Measurements from ENCODE around the gene TMEM94.

Gene TMEM94

DNA sequence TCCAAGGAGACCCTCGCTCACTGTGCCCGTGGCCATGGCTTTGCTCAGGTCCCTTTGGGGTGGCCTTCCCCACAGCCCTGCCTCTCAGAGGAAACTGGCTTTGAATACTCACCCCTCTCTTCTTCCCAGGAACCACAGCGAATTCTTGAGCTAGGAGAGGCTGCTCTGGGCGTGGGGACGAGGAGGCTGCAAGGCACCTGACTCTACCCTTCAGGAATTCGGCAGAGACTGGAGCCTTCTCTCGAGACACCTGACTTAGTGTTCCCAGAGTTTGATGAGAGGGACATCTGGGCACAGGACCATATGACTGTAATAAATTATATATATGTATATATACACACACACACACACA is 75.3 kb downstream of the TMEM94 start:
- DNase-seq: no peak

GRCh38 chr17:75535119-75535537 is 78.7 kb downstream of the TMEM94 start:
- peak; percentile 47 for DNase-seq

- no peak for DNase-seq
These were observed 79.4 kb downstream of the TMEM94 start for GRCh38 chr17:75535871-75536270.

GRCh38 chr17:75536366-75536765 is 79.9 kb downstream of the TMEM94 start:
- DNase-seq: no peak

DNA sequence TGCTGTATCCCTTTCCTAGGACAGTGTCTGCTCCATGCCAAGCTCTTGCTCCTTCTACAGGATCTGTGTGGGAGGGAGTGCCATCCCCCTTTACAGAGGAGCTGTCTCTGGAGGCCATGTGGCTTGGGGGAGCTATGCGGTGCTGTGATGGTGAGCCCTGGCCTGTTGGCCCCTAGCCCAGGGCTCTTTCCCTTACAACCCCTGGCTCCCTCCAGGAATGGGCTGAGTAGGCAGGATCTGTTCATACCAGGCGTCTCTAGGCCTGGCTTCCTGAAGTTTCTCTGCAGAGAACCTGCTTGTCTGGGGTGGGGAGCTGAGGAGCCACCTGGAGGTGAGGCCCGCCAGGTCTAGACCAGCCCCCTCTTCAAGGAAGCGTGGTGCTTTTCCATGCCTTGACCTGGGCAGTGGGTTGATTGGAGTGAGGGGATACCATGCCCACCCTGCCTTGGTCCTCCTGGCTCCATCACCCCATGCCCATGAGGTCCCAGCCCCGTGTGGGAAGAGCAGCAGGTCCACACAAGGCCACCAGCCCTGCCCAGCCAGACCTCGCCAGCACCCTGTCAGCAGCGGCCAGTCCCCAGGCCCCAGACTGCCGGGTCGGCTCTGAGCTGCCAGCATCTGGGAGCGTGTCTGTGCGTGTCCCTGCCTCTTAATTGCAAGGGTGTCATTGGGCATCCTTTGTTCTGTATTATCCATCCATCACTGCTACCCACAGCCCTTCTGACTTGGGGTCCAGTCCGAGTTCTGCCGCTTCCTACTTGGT is 83.7 kb downstream of the TMEM94 start:
- no peak for DNase-seq

DNA sequence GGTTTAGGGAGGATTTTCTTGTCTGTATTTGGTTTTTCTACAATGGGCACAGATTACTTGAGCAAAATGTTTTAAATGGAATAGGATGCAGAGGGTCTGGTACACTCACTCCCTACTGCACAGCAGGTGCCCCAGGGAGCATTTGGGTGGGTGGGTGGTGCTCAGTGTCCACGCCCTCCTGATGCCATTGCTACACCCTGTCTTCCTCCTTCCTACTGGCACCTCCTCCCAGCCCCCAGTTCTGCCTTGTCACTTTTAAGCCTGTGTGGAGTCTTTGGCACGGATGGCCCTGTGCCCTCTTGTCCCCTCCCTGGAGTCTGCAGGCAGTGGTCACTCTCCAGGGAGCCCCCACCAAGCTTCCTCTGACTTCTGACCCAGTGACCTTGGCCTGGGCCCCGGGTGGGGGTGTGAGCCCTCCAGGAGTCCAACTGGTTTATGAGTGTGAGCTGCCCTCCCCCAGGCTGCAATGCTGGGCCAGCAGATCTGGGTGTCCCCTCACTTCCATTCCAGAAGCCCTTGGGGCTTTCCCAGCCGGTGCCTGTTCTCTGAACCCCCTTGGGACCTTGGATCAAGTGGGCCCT is 84.6 kb downstream of the TMEM94 start:
- no peak for DNase-seq

DNA sequence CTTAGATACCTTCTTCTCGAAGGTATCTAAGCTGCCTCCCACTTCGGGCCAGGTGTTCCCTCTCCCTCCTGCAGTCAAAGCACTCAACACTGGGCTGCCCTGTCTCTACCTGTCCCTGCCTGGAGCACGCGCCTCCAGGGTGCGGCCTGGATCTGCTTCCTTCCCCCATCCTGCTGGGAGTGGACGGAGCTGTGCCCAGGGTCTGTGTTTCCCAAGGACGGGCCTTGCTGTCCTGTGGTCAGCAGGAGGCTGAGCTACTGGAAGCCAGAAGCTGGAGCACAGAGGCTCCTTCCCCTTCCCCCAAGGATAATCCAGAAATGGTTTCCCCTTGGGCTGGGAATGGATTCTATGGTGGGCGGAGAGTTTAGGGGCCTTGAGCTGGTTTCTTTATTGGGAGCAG is 85.8 kb downstream of the TMEM94 start:
- DNase-seq: no peak

- no peak for DNase-seq
These were observed 86.4 kb downstream of the TMEM94 start for GRCh38 chr17:75542728-75543336.

GRCh38 chr17:75544250-75544649 is 87.8 kb downstream of the TMEM94 start:
- no peak for DNase-seq

DNA sequence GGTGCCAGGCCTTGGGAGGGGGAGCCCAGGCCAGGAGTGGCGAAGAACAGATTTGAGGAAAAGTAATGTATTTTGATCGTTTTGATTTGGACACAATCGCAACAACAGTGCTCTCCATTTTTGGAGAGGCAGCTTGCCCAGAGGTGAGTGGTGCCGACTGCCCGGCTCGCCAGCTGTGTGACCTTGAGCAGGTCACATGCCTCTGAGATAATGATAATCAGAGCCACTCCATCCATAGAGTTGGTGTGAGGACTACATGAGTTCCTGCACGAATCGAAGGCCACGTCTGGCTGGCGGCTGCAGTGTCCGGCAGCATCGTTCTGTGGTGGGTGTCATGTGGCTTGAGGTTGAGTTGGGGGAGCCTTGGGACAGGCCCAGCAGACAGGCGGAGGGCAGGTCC is 89.7 kb downstream of the TMEM94 start:
- no peak for DNase-seq

DNA sequence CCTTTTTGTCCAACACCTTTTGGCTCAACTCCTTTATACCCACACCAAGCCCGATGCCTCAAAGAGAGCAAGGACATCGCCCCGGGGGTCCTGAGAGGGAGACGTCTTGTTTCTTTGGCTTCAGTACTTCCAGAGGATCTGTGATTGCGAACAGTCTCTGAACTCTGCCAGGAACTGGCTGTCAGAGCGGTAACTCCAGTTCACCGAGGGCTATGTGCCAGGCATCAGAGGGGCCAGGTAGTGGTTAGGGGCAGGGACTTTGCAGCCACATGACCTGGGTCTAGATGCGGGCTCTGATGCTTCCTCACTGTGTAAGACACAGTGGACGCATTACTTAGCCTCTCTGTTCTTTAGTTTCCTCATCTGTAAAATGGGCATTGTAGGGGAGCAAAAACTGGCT is 90.7 kb downstream of the TMEM94 start:
- no peak for DNase-seq

DNA sequence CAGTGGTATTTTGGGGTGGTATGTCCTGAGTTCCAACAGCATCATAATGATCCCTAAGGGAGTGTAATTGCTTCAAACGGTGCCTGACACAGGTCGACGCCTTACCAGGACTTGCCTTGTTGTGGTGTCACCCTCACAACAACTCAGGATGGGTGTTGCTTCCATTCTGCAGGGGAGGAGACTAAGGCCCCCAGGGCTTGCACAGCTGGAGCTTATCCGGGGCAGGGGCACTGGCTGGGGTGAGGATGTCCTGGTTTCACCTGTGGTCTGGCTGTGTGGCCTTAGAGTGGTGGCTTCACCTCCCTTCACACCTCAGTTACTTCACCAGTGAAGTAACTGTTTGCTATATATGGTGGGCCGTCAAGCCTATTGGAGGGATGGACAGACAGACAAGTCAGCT is 92.4 kb downstream of the TMEM94 start:
- DNase-seq: no peak

All from stimulated activated CD4-positive, alpha-beta T cell treated with anti-CD3 and anti-CD28 coated beads, Interleukin-4, amount 100 ng/mL, for 1 hour (primary cell).